IPS DF 4.7 (cell line): Measurements from ENCODE around the gene SUPT6H.

Experiments
- DNase-seq: peaks from one replicate; pipeline ENCODE4 v3.0.0-alpha.2; 2013; ENCODE audit warnings: low spot score; ENCODE audit errors: extremely low read depth

SUPT6H gene

GRCh38 chr17:28700830-28701492, 39.0 kb downstream of the SUPT6H start:
- no peak for DNase-seq

DNA sequence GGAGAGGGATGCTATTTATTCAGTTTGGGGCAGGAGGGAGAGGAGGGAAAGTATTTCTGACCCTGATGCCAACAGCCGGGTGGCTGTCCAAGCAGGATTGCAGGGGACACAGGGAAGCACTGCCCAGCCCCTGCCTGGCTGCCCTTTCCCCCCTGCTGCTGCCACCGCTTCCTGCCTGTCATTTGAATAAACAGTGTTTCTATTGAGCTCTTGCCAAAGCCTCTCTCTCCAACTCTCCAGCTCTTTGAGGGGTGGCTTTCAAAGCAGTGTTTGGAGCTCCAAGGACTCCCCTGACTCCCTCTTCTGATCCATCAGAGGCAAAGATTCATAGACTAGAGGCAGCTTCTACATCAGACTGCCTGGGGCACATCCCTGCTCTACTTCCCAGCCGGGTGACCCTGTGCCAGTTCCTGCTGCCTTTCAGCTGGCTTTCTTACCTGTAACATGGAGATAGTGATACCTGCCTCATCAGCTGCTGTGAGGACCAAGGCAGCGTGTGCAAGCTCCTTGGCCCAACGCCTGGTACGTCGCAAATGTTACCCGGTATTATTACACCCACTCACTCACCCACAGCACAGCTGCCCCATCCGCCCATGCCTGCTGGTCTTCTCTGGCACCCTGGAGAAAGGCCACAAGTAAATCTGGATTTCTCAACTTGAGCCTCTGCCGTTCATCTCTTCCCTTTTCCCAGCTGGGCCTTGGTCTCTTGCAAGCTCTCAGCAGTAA, 40.2 kb downstream of the SUPT6H start:
- DNase-seq = no peak

DNA sequence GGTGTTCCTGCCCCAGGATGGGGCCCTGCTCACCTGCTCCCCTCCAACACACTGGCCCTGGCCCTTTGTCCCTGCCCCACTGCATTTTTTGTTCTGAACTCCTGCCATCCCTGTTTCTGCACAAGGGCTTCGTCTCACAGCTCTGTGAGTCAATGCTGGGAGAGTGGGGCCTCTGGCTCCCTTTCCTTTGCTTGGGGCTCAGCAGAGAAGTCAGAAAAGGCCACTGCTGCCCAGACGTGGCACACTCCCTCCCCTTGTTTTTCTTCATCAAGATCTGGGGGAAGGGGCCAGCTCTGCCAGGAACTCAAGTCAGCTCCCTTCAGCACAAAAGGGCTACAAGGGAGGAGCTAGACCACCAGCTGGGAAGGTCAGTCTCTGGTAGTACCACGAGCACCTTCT, 40.7 kb downstream of the SUPT6H start:
- no peak for DNase-seq

- no peak for DNase-seq
These were observed 41.7 kb downstream of the SUPT6H start for GRCh38 chr17:28703552-28704218.

DNA sequence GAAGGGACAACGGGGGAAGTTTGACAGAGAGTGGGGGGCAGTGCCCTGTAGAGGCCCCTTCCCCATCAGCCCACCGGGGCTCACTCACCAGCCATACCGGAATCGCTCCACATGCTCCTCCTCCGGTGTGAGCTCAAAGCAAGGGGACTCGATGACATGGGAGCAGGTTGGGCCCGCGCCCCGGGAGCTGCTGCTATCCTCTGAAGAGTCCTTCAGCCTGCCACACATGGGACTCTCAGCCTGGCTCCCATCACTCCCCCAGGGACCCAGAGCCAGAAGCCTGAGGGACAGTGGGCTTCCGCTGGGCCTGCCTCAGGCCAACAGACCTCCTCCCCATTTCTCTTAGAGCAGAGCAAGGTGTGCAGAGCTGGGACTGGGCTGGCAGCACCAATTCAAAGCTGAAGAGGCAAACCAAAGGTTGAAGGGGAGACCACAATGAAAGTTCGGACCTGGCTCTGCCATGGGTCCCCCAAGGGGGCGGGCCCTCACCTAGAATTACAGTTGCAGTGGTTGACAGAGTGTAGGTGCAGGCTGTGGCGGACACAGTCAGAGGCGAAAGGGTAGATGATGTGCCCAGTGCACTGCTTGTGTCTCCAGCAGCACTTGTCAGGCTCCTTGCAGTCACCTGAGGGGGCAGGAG, 42.3 kb downstream of the SUPT6H start:
- no peak for DNase-seq

GRCh38 chr17:28705074-28705659, 43.2 kb downstream of the SUPT6H start:
- DNase-seq = no peak

DNA sequence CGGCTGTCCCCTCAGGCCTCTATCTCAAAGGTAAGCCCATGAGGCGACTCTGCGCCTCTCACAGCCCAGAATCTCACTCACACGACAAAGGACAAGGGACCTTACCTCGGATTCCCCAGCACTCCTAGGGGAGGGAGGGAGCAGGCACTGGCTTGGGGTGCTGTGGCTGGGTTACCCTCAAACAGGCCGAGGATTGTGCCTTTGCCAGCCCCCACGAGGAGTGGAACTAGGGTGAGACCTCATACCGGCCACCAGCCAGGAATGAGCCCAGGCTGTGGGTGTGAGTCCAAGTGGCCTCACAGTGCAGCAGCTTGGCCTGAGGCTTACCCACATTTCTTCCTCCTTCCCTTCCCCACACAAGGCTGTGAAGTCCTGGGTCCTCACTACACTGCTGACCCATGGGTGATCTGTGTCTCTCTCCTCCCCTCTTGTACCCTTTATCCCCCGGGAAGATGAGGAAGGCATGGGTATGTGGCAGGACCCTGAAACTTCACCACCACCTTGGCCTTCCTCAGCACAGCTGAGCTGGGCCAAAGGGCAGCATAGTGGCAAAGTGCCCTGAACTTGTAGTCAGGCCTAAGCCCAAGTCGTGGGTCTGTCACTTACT, 43.8 kb downstream of the SUPT6H start:
- DNase-seq = no peak

DNA sequence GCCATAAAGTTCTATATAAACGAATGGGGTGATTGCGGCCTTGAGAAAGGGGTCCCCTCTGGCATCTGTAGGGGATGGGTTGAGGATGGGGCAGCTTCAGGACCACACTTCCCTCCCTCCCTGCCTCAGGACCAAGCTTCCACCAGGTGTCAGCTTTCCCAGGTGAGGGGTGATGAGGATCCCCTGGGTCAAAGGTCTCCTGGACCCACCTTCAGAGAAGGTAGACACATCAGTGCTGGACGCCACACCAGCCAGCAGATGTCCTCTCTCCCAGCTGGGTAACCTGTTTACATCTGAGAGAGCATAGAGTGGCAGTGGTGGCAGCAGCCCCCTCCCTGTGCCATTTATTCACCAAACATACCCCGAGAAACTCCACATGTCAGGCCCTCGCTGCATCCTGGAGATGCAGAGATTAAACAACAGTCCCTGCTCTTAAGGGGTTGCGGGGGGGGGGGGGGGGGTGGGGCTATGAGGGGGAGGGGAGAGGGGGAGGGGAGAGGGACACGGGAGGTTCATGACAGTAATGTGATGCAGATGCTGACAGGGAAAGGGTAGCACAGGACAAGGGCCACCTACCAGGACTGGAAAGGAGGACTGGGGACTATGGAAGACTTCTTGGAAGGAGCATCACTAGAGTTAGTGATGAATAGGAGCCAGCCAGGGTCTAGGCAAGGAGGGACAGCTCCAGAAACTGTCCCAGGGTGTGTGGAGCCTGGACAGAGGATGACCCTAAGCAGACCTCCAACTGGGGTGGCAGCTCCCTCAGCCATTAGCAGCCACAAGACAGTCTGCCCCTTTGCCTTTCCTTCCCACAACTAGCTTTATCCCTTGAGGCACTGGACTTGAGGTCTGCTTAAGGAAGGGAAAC, 44.7 kb downstream of the SUPT6H start:
- no peak for DNase-seq

GRCh38 chr17:28707339-28707720, 45.3 kb downstream of the SUPT6H start:
- DNase-seq = no peak

GRCh38 chr17:28710861-28711722, 49.1 kb downstream of the SUPT6H start:
- no peak for DNase-seq

DNA sequence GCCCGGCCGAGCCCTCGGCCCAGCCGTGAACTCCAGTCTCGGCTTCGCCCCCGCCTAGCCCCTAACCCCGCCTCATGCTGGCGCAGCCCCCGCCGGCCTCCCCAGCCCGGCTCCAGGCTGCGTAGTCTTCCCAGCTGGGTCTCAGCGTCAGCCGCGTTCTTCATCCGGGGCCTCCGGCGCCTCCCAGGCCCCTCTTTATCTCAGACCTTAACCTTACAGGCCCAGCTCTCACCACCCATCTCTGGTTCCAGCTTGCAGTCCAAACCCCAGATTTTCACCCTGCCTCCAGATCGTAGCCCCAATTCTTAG, 49.7 kb downstream of the SUPT6H start, which contains the start of gene PROCA1:
Gene PROCA1 (minus strand): TSS at position 166 of the 309 bp plus-strand sequence. CDS start 228 bp downstream, outside the sequence.
- no peak for DNase-seq

GRCh38 chr17:28712032-28712704, 50.2 kb downstream of the SUPT6H start:
- DNase-seq = no peak

DNA sequence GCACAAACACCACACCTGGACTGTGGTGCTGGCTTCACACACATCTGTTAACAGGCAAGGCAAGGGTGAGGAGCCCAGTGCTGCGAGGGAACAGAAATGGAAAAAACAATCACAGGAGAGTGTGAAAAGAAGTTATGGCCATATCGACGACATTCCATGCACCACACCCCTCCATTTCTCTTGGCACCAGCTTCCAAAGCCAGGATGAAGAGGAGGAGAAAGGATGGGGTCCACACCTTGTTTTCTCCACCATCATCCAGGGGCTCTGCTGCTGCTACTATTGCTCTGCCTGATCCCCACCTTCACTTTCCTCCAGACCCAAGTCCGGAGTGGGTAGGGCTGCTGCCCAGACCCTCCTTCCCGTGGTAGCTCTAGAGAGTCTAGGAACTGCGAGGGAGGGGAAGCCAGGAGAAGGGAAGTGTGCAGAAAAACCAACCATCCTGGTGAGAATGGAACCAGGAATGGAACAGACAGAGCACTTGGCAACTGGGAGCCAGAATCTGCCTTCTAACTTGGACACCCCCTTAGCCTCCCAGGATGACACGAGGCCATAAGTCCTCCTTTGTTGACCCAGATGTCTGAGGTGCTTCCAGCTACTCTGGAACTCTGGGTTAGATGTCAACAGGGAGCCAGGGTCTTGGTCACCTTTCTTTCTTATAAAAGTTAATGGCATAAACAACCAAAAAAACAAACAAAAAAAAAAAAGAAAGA, 50.9 kb downstream of the SUPT6H start:
- DNase-seq = no peak

- no peak for DNase-seq
These were observed 52.3 kb downstream of the SUPT6H start for GRCh38 chr17:28714281-28714680.

DNA sequence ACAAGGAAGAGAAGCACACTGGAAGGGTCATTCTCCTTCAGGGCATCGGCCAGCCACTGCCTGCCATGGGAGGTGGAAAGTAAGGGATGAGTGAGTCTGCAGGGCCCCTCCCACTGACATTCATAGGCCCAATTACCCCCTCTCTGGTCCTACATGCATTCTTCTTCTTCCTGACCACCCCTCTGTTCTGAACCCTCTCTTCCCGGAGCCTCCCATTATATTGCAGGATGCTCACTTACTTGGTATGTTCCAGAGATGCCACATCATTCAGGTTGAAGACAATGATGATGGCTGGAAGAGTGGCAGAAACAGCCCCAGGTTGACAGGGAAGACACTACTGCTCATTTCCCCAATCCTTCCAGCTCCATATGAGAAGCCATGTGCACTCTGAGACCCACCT, 53.2 kb downstream of the SUPT6H start:
- no peak for DNase-seq

GRCh38 chr17:28716740-28717577, 55.0 kb downstream of the SUPT6H start:
- no peak for DNase-seq

- no peak for DNase-seq
These were observed 55.8 kb downstream of the SUPT6H start, which contains the start of gene RAB34 for GRCh38 chr17:28717578-28718332. Gene RAB34, minus strand, starts transcription at chr17:28717868. Its CDS starts 602 bp downstream, at chr17:28717266.
